Stimulated activated CD8-positive, alpha-beta memory T cell treated with anti-CD3 and anti-CD28 coated beads, Interleukin-15, amount 100 ng/mL, for 24 hours (primary cell): Measurements from ENCODE around the gene SERINC4.
"Not testable (repeated sequence)": the region's sequence is repeated elsewhere in the genome, so short reads cannot be mapped to it uniquely, and the experiment has no call there.

Experiments used
- DNase-seq: peaks from one replicate; pipeline ENCODE4 v3.0.0-alpha.2; 2020; ENCODE audit warnings: low read depth

SERINC4 gene

GRCh38 chr15:43749690-43750345 is 50.2 kb downstream of the SERINC4 start:
- no peak for DNase-seq

GRCh38 chr15:43748376-43748775 is 51.6 kb downstream of the SERINC4 start:
- DNase-seq = no peak

- DNase-seq = not testable (repeated sequence)
These were observed 53.1 kb downstream of the SERINC4 start for GRCh38 chr15:43746903-43747309.

- peak; percentile 79 for DNase-seq
These were observed 53.6 kb downstream of the SERINC4 start, which contains the start of gene PDIA3 for GRCh38 chr15:43746245-43746902. Gene PDIA3, plus strand, starts transcription at chr15:43746438. Its CDS starts 102 bp downstream, at chr15:43746540.
